HG03108 (cell line): ENCODE data around the gene RNF220.
"Not testable (repeated sequence)": the region's sequence is repeated elsewhere in the genome, so short reads cannot be mapped to it uniquely, and the experiment has no call there.

Experiments
- ATAC-seq: cut with Tn5 transposase; IDR thresholded peaks from one replicate; pipeline ENCODE4 v1.9.1; 2021; ENCODE audit warnings: moderate library complexity; ENCODE audit not compliant: unreplicated experiment

RNF220 gene

GRCh38 chr1:44545961-44546360 lies 140.9 kb downstream of the RNF220 start:
- no peak for ATAC-seq

GRCh38 chr1:44546403-44547053 lies 141.5 kb downstream of the RNF220 start:
- no peak for ATAC-seq

- no peak for ATAC-seq
These were observed 142.3 kb downstream of the RNF220 start for GRCh38 chr1:44547361-44547760.

- ATAC-seq: no peak
These were observed 142.8 kb downstream of the RNF220 start for GRCh38 chr1:44547837-44548236.

- ATAC-seq: no peak
These were observed 144.5 kb downstream of the RNF220 start for GRCh38 chr1:44549510-44549909.

GRCh38 chr1:44553127-44553758 lies 148.2 kb downstream of the RNF220 start:
- ATAC-seq: no peak

- no peak for ATAC-seq
These were observed 148.7 kb downstream of the RNF220 start for GRCh38 chr1:44553771-44554170.

GRCh38 chr1:44554706-44555105 lies 149.7 kb downstream of the RNF220 start:
- ATAC-seq: no peak

GRCh38 chr1:44557778-44558177 lies 152.7 kb downstream of the RNF220 start:
- ATAC-seq: no peak

- no peak for ATAC-seq
These were observed 153.8 kb downstream of the RNF220 start for GRCh38 chr1:44558883-44559282.

- ATAC-seq: no peak
These were observed 154.3 kb downstream of the RNF220 start for GRCh38 chr1:44559330-44559729.

GRCh38 chr1:44559913-44560312 lies 154.9 kb downstream of the RNF220 start:
- no peak for ATAC-seq

- not testable (repeated sequence) for ATAC-seq
These were observed 155.6 kb downstream of the RNF220 start for GRCh38 chr1:44560696-44561095.

- no peak for ATAC-seq
These were observed 160.2 kb downstream of the RNF220 start for GRCh38 chr1:44565259-44565750.

GRCh38 chr1:44565833-44566232 lies 160.8 kb downstream of the RNF220 start:
- no peak for ATAC-seq

GRCh38 chr1:44566281-44567046 lies 161.4 kb downstream of the RNF220 start:
- no peak for ATAC-seq

- no peak for ATAC-seq
These were observed 163.3 kb downstream of the RNF220 start for GRCh38 chr1:44568128-44568900.

- ATAC-seq: no peak
These were observed 164.4 kb downstream of the RNF220 start for GRCh38 chr1:44569491-44569890.

- ATAC-seq: no peak
These were observed 166.9 kb downstream of the RNF220 start for GRCh38 chr1:44571712-44572571.

GRCh38 chr1:44572572-44572879 lies 167.5 kb downstream of the RNF220 start:
- no peak for ATAC-seq
